ENCODE results near the gene FAM9C. TPM values are rescaled to one million over a fixed set of nuclear protein-coding genes. Genes with fewer than 3 reads are reported as not detected.
A peak's percentile ranks its signal among the peaks of the same experiment; 100 is the strongest.

Gene FAM9C
- total and polyA plus RNA-seq, 2 donors (not counting 3 experiments of a cell fraction or from before 2014, with no cell fraction given), result not detected

DNA sequence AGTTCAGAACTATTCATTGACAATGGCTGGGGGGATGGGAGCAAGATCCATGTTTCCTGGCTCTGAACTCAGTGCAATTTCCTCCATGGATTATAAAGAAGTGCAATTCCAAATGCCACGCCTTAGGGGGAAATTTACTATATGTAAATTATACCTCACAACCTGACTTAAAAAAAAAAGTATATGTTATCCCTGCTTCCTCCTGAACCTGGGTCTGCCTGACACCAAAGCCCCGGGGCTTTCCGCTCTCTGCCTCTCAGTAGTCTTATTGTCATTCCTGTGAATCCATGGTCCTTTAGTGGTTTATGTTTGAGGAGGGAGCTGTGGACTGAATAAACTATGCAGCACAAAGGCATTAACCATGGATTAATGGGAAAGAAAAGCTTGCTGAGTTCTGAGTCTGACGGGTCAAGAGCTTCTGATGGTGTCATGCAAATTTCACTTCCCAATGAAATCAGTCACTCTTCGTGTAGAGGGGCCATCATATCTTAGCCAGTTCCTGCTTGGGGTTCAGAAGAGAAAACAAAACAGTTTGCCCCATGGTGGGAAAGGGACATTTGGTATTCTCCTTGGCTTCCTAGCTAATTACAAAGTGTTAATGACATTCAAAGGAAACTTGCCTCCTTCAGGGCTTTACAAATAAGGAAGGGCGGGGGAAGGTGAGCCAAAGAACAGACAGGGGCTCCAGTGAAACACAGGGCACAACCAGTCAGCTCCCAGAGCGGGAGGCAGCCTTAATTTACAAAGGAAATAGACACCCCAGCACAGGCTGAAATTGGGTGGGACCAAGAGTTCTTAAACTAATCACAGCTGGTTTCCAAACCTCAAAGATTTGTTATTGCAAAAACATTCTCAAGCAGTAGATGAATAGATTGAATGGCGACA, 14.3 kb downstream of the FAM9C start:
- dilution Hi-C loops (cut with MboI; ENCODE audit: extremely low pct_ligation_motif_present, low sequenced_read_pairs), result no loop called here
- FAIRE-seq (no peak), DNase-seq (ENCODE audit: low read depth, low spot score) (peak; percentile 63)
- Histone ChIP-seq H3K4me3 (replicated peaks in 1 of 3; ENCODE audit: insufficient read depth in 1 of 3, low read depth in 1 of 3, low read length in 3 of 3) (no peak overlapping the region), H2AFZ (ENCODE audit: low read depth, low read length) (peak overlapping the region; percentile 76), H3K27ac (ENCODE audit: insufficient read depth, low read depth, low read length) (peak overlapping the region; percentile 92), H4K20me1 (replicated peaks; ENCODE audit: control insufficient read depth, extremely low read depth, insufficient read depth, low read length) (no peaks in the 10 kb centered on the region), H3K9ac (replicated peaks; ENCODE audit: extremely low read depth, insufficient read depth, low read length) (peak overlapping the region; percentile 8), H3K4me1 (ENCODE audit: control insufficient read depth, extremely low read depth, insufficient read depth, low read length) (peaks cover 20% of the 10 kb centered on the region), H3K9me3 (replicated peaks; ENCODE audit: control insufficient read depth, insufficient read depth, low read length) (no peaks in the 10 kb centered on the region), H3K36me3 (ENCODE audit: control insufficient read depth in 2 of 2, extremely low read depth in 1 of 2, insufficient read depth in 2 of 2, low read length in 2 of 2) (no peaks in the 10 kb centered on the region), H3K4me2 (ENCODE audit: insufficient read depth, low read length) (peak overlapping the region; percentile 57), H3K27me3 (ENCODE audit: control insufficient read depth in 2 of 2, insufficient read depth in 2 of 2, low read length in 2 of 2) (no peaks in the 10 kb centered on the region), H3K79me2 (ENCODE audit: control insufficient read depth, insufficient read depth, low read length) (no peaks in the 10 kb centered on the region), H3K9me1 (replicated peaks; ENCODE audit: control insufficient read depth, extremely low read depth, insufficient read depth, low read length) (no peaks in the 10 kb centered on the region)
- TF ChIP-seq JUN (IDR thresholded peaks at IDR 0.05; ENCODE audit: borderline replicate concordance, insufficient read depth, insufficient read length, low read depth), result no peak
- TF ChIP-seq, protein P1, sequence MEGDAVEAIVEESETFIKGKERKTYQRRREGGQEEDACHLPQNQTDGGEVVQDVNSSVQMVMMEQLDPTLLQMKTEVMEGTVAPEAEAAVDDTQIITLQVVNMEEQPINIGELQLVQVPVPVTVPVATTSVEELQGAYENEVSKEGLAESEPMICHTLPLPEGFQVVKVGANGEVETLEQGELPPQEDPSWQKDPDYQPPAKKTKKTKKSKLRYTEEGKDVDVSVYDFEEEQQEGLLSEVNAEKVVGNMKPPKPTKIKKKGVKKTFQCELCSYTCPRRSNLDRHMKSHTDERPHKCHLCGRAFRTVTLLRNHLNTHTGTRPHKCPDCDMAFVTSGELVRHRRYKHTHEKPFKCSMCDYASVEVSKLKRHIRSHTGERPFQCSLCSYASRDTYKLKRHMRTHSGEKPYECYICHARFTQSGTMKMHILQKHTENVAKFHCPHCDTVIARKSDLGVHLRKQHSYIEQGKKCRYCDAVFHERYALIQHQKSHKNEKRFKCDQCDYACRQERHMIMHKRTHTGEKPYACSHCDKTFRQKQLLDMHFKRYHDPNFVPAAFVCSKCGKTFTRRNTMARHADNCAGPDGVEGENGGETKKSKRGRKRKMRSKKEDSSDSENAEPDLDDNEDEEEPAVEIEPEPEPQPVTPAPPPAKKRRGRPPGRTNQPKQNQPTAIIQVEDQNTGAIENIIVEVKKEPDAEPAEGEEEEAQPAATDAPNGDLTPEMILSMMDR (IDR thresholded peaks at IDR 0.05; ENCODE audit: extremely low read depth in 1 of 2, insufficient read depth in 1 of 2, low read depth in 1 of 2, low read length in 2 of 2), result no peak
- TF ChIP-seq GATA2 (IDR thresholded peaks at IDR 0.05; ENCODE audit: insufficient read depth, insufficient read length, low read depth, low read length), result no peak
- TF ChIP-seq, protein P2, sequence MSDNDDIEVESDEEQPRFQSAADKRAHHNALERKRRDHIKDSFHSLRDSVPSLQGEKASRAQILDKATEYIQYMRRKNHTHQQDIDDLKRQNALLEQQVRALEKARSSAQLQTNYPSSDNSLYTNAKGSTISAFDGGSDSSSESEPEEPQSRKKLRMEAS (IDR thresholded peaks at IDR 0.05; ENCODE audit: insufficient read depth, insufficient read length), result no peak
- no peak for TF ChIP-seq EZH2 (IDR thresholded peaks at IDR 0.05; ENCODE audit: borderline replicate concordance, low read depth, low read length, severe bottlenecking)
- TF ChIP-seq MYC (IDR thresholded peaks at IDR 0.05; ENCODE audit: low read depth, low read length), result no peak
- TF ChIP-seq FOS (IDR thresholded peaks at IDR 0.05; ENCODE audit: borderline replicate concordance, insufficient read depth, low read length), result no peak
- no peak for TF ChIP-seq POLR2AphosphoS5 (IDR thresholded peaks at IDR 0.05; ENCODE audit: insufficient read depth, low read depth, low read length)
- no peak for TF ChIP-seq POLR2A (IDR thresholded peaks at IDR 0.05; ENCODE audit: low read depth, low read length)
- BruUV-seq (replicated peaks), result no TSS peak
- ChIA-PET POLR2A (no interaction called here), CTCF (no interaction called here)
- intact Hi-C loops (cut with micrococcal nuclease), result loop anchor here (1.0 to 2.0 kb wide), 3 partner anchors 51 to 138 kb away; no protein-coding TSS in a partner anchor

Measured in endothelial cell of umbilical vein (primary cell).